ACC112 (cell line): ENCODE results near the gene DICER1.
A peak's percentile ranks its signal among the peaks of the same experiment; 100 is the strongest.

ENCODE experiments used
- H2AFZ ChIP-seq: fragments of 200-600 bp; sonication (generic); one replicate; pipeline ENCODE4 v1.6.0; 2017; ENCODE audit warnings: antibody characterized with exemption, low read length; ENCODE audit not compliant: unreplicated experiment
- H3K27ac ChIP-seq: fragments of 200-600 bp; sonication (generic); 2 replicates; pipeline ENCODE4 v1.5.1; 2014; ENCODE audit warnings: low read depth, mild to moderate bottlenecking, antibody characterized with exemption, low read length, moderate library complexity
- H3K27me3 ChIP-seq: fragments of 200-600 bp; sonication (generic); 2 replicates; pipeline ENCODE4 v1.6.1; 2014; ENCODE audit warnings: mild to moderate bottlenecking, antibody characterized with exemption, low read length, moderate library complexity, mixed read lengths; ENCODE audit not compliant: insufficient read depth
- H3K36me3 ChIP-seq: fragments of 200-600 bp; sonication (generic); 2 replicates; pipeline ENCODE4 v1.6.1; 2016; ENCODE audit warnings: mild to moderate bottlenecking, antibody characterized with exemption, low read length, moderate library complexity, mixed read lengths; ENCODE audit not compliant: insufficient read depth
- H3K4me1 ChIP-seq: fragments of 200-600 bp; sonication (generic); one replicate; pipeline ENCODE4 v1.6.1; 2016; ENCODE audit warnings: low read length, mixed read lengths; ENCODE audit not compliant: insufficient read depth, unreplicated experiment, control insufficient read depth
- H3K4me3 ChIP-seq: fragments of 200-600 bp; sonication (generic); 2 replicates; pipeline ENCODE4 v1.5.1; 2014; ENCODE audit warnings: mild to moderate bottlenecking, low read depth, low read length
- H3K79me2 ChIP-seq: fragments of 200-600 bp; sonication (generic); one replicate; pipeline ENCODE4 v1.6.0; 2016; ENCODE audit warnings: low read length; ENCODE audit not compliant: control insufficient read depth, unreplicated experiment, insufficient read depth

The DICER1 gene

GRCh38 chr14:95165517-95165916 lies 8.2 kb upstream of the DICER1 start:
- H3K79me2 ChIP-seq, result no peaks in the 10 kb centered on the region
- H3K36me3 ChIP-seq, result no peaks in the 10 kb centered on the region
- no peaks in the 10 kb centered on the region for H3K4me1 ChIP-seq
- H2AFZ ChIP-seq, result no peak overlapping the region
- H3K4me3 ChIP-seq, result no peak overlapping the region
- H3K27me3 ChIP-seq, result no peaks in the 10 kb centered on the region
- no peak overlapping the region for H3K27ac ChIP-seq

GRCh38 chr14:95164506-95164905 lies 7.2 kb upstream of the DICER1 start:
- H3K27ac ChIP-seq, result no peak overlapping the region
- H3K79me2 ChIP-seq, result no peaks in the 10 kb centered on the region
- no peak overlapping the region for H3K4me3 ChIP-seq
- H3K4me1 ChIP-seq, result no peaks in the 10 kb centered on the region
- no peak overlapping the region for H2AFZ ChIP-seq
- H3K36me3 ChIP-seq, result no peaks in the 10 kb centered on the region
- no peaks in the 10 kb centered on the region for H3K27me3 ChIP-seq

GRCh38 chr14:95163666-95164065 lies 6.3 kb upstream of the DICER1 start:
- H3K27me3 ChIP-seq, result no peaks in the 10 kb centered on the region
- no peaks in the 10 kb centered on the region for H3K79me2 ChIP-seq
- H3K4me3 ChIP-seq, result no peak overlapping the region
- H3K27ac ChIP-seq, result no peak overlapping the region
- H3K36me3 ChIP-seq, result no peaks in the 10 kb centered on the region
- no peak overlapping the region for H2AFZ ChIP-seq
- no peaks in the 10 kb centered on the region for H3K4me1 ChIP-seq

- Histone ChIP-seq H3K79me2 (no peaks in the 10 kb centered on the region), H3K36me3 (no peaks in the 10 kb centered on the region), H3K4me3 (no peak overlapping the region), H3K4me1 (no peaks in the 10 kb centered on the region), H3K27ac (no peak overlapping the region), H2AFZ (no peak overlapping the region), H3K27me3 (no peaks in the 10 kb centered on the region)
Measured at GRCh38 chr14:95163132-95163531, 5.8 kb upstream of the DICER1 start.

- Histone ChIP-seq H3K27ac (no peak overlapping the region), H3K79me2 (no peaks in the 10 kb centered on the region), H2AFZ (no peak overlapping the region), H3K36me3 (no peaks in the 10 kb centered on the region), H3K4me1 (no peaks in the 10 kb centered on the region), H3K27me3 (no peaks in the 10 kb centered on the region), H3K4me3 (no peak overlapping the region)
Measured at GRCh38 chr14:95162641-95163040, 5.3 kb upstream of the DICER1 start.

- Histone ChIP-seq H2AFZ (peak overlapping the region; percentile 85), H3K79me2 (peaks cover 51% of the 10 kb centered on the region), H3K27ac (peak overlapping the region; percentile 45; the same call in 1 of the 2 replicates), H3K36me3 (no peaks in the 10 kb centered on the region), H3K4me1 (peaks cover 20% of the 10 kb centered on the region), H3K4me3 (peak overlapping the region; percentile 76), H3K27me3 (no peaks in the 10 kb centered on the region)
Measured at GRCh38 chr14:95157048-95157326, 342 bp downstream of the DICER1 start.

- Histone ChIP-seq H2AFZ (peak overlapping the region; percentile 85), H3K27me3 (no peaks in the 10 kb centered on the region), H3K27ac (peak overlapping the region; percentile 45; the same call in 1 of the 2 replicates), H3K79me2 (peaks cover 56% of the 10 kb centered on the region), H3K36me3 (no peaks in the 10 kb centered on the region), H3K4me1 (peaks cover 20% of the 10 kb centered on the region), H3K4me3 (peak overlapping the region; percentile 76)
Measured at GRCh38 chr14:95156161-95157047, 925 bp downstream of the DICER1 start.

- Histone ChIP-seq H3K4me3 (peak overlapping the region; percentile 76), H3K36me3 (no peaks in the 10 kb centered on the region), H3K79me2 (peaks cover 69% of the 10 kb centered on the region), H3K27me3 (no peaks in the 10 kb centered on the region), H3K27ac (no peak overlapping the region), H2AFZ (no peak overlapping the region), H3K4me1 (peaks cover 20% of the 10 kb centered on the region)
Measured at GRCh38 chr14:95155045-95155444, 2.3 kb downstream of the DICER1 start.

- Histone ChIP-seq H3K4me3 (peak overlapping the region; percentile 76; the same call in 1 of the 2 replicates), H3K27me3 (no peaks in the 10 kb centered on the region), H3K27ac (no peak overlapping the region), H2AFZ (no peak overlapping the region), H3K36me3 (no peaks in the 10 kb centered on the region), H3K79me2 (peaks cover 81% of the 10 kb centered on the region), H3K4me1 (peaks cover 20% of the 10 kb centered on the region)
Measured at GRCh38 chr14:95153866-95154265, 3.5 kb downstream of the DICER1 start.

- H3K4me3 ChIP-seq, result no peak overlapping the region
Measured at GRCh38 chr14:95151561-95151960, 5.8 kb downstream of the DICER1 start.

GRCh38 chr14:95150910-95151309 lies 6.4 kb downstream of the DICER1 start:
- Histone ChIP-seq H3K4me1 (peaks cover 20% of the 10 kb centered on the region), H3K27me3 (no peaks in the 10 kb centered on the region), H3K4me3 (no peak overlapping the region), H2AFZ (no peak overlapping the region), H3K79me2 (peaks cover 99% of the 10 kb centered on the region), H3K36me3 (no peaks in the 10 kb centered on the region), H3K27ac (no peak overlapping the region)

More at GRCh38 chr14:95151561-95151960, 5.8 kb downstream of the DICER1 start:
- Histone ChIP-seq H3K4me1 (peaks cover 20% of the 10 kb centered on the region), H3K27ac (no peak overlapping the region), H3K79me2 (peaks cover 99% of the 10 kb centered on the region), H3K27me3 (no peaks in the 10 kb centered on the region), H2AFZ (no peak overlapping the region), H3K36me3 (no peaks in the 10 kb centered on the region)
